ENCODE data around the gene EIF4H. TPM values are rescaled to one million over a fixed set of nuclear protein-coding genes. Genes with fewer than 3 reads are reported as not detected.
A peak's percentile ranks its signal among the peaks of the same experiment; 100 is the strongest.
"Not testable (repeated sequence)": the region's sequence is repeated elsewhere in the genome, so short reads cannot be mapped to it uniquely, and the experiment has no call there.

EIF4H gene
- total RNA-seq, 1 experiment from 2014 or later: 459 TPM

GRCh38 chr7:74193054-74193453 lies 18.9 kb downstream of the EIF4H start:
- Histone ChIP-seq H2AFZ (no peak overlapping the region), H3K4me3 (no peak overlapping the region), H3K4me1 (replicated peaks; ENCODE audit: insufficient read depth) (no peaks in the 10 kb centered on the region), H3K27ac (no peak overlapping the region), H3F3A (ENCODE audit: insufficient read depth, low read depth) (peaks cover 38% of the 10 kb centered on the region), H3K4me2 (no peak overlapping the region), H3K27me3 (ENCODE audit: insufficient read depth, low read depth) (no peaks in the 10 kb centered on the region), H4K20me1 (ENCODE audit: insufficient read depth) (peaks cover 43% of the 10 kb centered on the region), H3K36me3 (ENCODE audit: low read depth) (peaks cover 32% of the 10 kb centered on the region), H3K9me3 (ENCODE audit: insufficient read depth, low read depth) (no peaks in the 10 kb centered on the region), H3K79me2 (ENCODE audit: low read depth) (peaks cover 37% of the 10 kb centered on the region), H3K9me2 (ENCODE audit: insufficient read depth) (no peaks in the 10 kb centered on the region)
- TF ChIP-seq EZH2 (IDR thresholded peaks at IDR 0.05; ENCODE audit: low read depth): no peak
- TF ChIP-seq, protein P1, sequence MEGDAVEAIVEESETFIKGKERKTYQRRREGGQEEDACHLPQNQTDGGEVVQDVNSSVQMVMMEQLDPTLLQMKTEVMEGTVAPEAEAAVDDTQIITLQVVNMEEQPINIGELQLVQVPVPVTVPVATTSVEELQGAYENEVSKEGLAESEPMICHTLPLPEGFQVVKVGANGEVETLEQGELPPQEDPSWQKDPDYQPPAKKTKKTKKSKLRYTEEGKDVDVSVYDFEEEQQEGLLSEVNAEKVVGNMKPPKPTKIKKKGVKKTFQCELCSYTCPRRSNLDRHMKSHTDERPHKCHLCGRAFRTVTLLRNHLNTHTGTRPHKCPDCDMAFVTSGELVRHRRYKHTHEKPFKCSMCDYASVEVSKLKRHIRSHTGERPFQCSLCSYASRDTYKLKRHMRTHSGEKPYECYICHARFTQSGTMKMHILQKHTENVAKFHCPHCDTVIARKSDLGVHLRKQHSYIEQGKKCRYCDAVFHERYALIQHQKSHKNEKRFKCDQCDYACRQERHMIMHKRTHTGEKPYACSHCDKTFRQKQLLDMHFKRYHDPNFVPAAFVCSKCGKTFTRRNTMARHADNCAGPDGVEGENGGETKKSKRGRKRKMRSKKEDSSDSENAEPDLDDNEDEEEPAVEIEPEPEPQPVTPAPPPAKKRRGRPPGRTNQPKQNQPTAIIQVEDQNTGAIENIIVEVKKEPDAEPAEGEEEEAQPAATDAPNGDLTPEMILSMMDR (conservative IDR thresholded peaks at IDR 0.05): no peak
- BruUV-seq (replicated peaks): no TSS peak
- POLR2A ChIA-PET (ENCODE audit: unreplicated experiment): interaction anchor here (0.5 kb wide), 1 partner anchor 115 kb away, joined by 3 read pairs; no protein-coding TSS in a partner anchor
- CTCF ChIA-PET: interaction anchor here (0.7 kb wide), 1 partner anchor 168 kb away, joined by 12 read pairs; no protein-coding TSS in a partner anchor
- intact Hi-C loops (cut with micrococcal nuclease; ENCODE audit: unreplicated experiment): no loop called here
- DNase-seq: no peak

DNA sequence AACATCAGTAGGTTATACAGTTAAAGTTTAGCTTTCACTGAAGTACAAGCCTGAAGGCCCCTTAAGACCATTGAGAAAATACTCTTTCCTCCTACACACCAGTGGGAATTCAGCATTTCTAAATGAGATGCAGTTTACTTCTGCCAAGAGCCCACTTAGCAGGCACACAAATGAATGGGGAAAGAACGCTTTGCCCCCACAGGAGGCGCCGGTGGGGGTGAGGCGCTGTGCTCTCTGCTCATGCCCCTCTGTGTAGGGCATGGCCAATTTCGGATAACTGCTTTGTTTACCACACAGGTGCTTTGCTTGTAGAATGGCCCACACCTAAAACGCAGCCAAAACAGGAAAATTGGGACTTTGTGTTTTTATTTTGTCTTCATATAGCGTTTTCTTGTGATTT lies 19.8 kb downstream of the EIF4H start:
- CTCF ChIA-PET: no interaction called here
- no TSS peak for BruUV-seq (replicated peaks)

GRCh38 chr7:74194686-74195085 lies 20.5 kb downstream of the EIF4H start:
- Histone ChIP-seq H2AFZ (no peak overlapping the region), H3K27ac (no peak overlapping the region), H3K79me2 (ENCODE audit: low read depth) (peaks cover 21% of the 10 kb centered on the region), H3K9me3 (ENCODE audit: insufficient read depth, low read depth) (no peaks in the 10 kb centered on the region), H3K4me2 (no peak overlapping the region), H4K20me1 (ENCODE audit: insufficient read depth) (peaks cover 27% of the 10 kb centered on the region), H3K4me3 (no peak overlapping the region), H3K36me3 (ENCODE audit: low read depth) (peaks cover 19% of the 10 kb centered on the region), H3K9me2 (ENCODE audit: insufficient read depth) (no peaks in the 10 kb centered on the region), H3K4me1 (replicated peaks; ENCODE audit: insufficient read depth) (0 out of 2 replicates have a peak, but pooled peaks cover 2% of the 10 kb centered on the region), H3F3A (ENCODE audit: insufficient read depth, low read depth) (peaks cover 42% of the 10 kb centered on the region), H3K27me3 (ENCODE audit: insufficient read depth, low read depth) (no peaks in the 10 kb centered on the region)
- POLR2A ChIA-PET (ENCODE audit: unreplicated experiment): interaction anchor here (0.6 kb wide), 1 partner anchor 28 kb away, joined by 5 read pairs; no protein-coding TSS in a partner anchor
- TF ChIP-seq EZH2 (IDR thresholded peaks at IDR 0.05; ENCODE audit: low read depth): no peak
- TF ChIP-seq, protein P1 (conservative IDR thresholded peaks at IDR 0.05): no peak
- no peak for DNase-seq
- BruUV-seq (replicated peaks): no TSS peak
- intact Hi-C loops (cut with micrococcal nuclease; ENCODE audit: unreplicated experiment): no loop called here
- CTCF ChIA-PET: interaction anchor here (0.7 kb wide), 1 partner anchor 163 kb away, joined by 4 read pairs; no protein-coding TSS in a partner anchor

More for the DNA sequence above, 19.8 kb downstream of the EIF4H start:
- Histone ChIP-seq H3K27ac (no peak overlapping the region), H4K20me1 (ENCODE audit: insufficient read depth) (peaks cover 34% of the 10 kb centered on the region), H3K4me3 (no peak overlapping the region), H3K4me2 (no peak overlapping the region), H3K4me1 (replicated peaks; ENCODE audit: insufficient read depth) (no peaks in the 10 kb centered on the region), H3K9me2 (ENCODE audit: insufficient read depth) (no peaks in the 10 kb centered on the region), H3K27me3 (ENCODE audit: insufficient read depth, low read depth) (no peaks in the 10 kb centered on the region), H3K36me3 (ENCODE audit: low read depth) (peaks cover 25% of the 10 kb centered on the region), H2AFZ (no peak overlapping the region), H3K79me2 (ENCODE audit: low read depth) (peaks cover 29% of the 10 kb centered on the region), H3K9me3 (ENCODE audit: insufficient read depth, low read depth) (no peaks in the 10 kb centered on the region), H3F3A (ENCODE audit: insufficient read depth, low read depth) (peaks cover 39% of the 10 kb centered on the region)
- POLR2A ChIA-PET (ENCODE audit: unreplicated experiment): no interaction called here
- TF ChIP-seq, protein P1 (conservative IDR thresholded peaks at IDR 0.05): no peak
- TF ChIP-seq EZH2 (IDR thresholded peaks at IDR 0.05; ENCODE audit: low read depth): no peak
- intact Hi-C loops (cut with micrococcal nuclease; ENCODE audit: unreplicated experiment): no loop called here
- no peak for DNase-seq

DNA sequence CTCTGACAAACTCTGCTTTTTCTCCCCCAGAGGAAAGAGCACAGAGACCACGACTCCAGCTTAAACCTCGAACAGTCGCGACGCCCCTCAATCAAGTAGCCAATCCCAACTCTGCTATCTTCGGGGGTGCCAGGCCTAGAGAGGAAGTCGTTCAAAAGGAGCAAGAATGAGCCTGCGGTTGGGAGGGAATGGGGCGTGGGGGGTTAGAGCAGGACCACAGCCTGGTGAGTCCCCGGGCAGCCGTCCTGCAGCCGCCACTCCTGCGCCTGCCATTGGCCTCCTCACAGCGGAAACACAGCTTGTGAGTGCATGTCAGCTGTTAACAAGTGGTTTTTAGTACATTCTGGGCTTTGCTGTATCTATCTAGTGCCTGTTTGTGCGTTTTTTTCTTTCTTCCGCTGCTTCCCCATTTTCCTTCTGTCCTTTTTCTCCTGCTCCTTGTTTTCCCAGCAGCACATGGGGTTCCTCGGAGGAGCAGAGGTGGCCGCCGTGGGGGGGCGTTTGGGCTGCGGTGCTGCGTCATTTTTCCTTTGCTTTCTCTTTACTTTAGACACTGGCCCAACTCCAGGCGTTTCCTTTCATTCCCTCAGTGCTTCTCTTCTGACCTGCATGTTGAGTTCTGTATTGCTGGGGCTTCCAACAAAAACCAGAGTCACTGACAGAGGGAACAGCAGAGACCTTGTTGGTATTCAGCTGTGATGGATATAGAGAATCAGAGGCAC lies 21.1 kb downstream of the EIF4H start:
- H3K4me2 ChIP-seq; H3K4me1 ChIP-seq (replicated peaks; ENCODE audit: insufficient read depth); H2AFZ ChIP-seq; H3K9me3 ChIP-seq (ENCODE audit: insufficient read depth, low read depth); H3K27ac ChIP-seq; BruUV-seq (replicated peaks); DNase-seq; H3K9me2 ChIP-seq (ENCODE audit: insufficient read depth); intact Hi-C loops (cut with micrococcal nuclease; ENCODE audit: unreplicated experiment); H3K27me3 ChIP-seq (ENCODE audit: insufficient read depth, low read depth); H3K4me3 ChIP-seq: not testable (repeated sequence)
- H3K36me3 ChIP-seq (ENCODE audit: low read depth): peaks cover 14% of the 10 kb centered on the region
- ChIA-PET CTCF (interaction anchor here (0.7 kb wide), 1 partner anchor 163 kb away, joined by 4 read pairs; no protein-coding TSS in a partner anchor), POLR2A (ENCODE audit: unreplicated experiment) (interaction anchor here (0.6 kb wide), 1 partner anchor 28 kb away, joined by 5 read pairs; no protein-coding TSS in a partner anchor)
- peaks cover 47% of the 10 kb centered on the region for H3F3A ChIP-seq (ENCODE audit: insufficient read depth, low read depth)
- H3K79me2 ChIP-seq (ENCODE audit: low read depth): peaks cover 16% of the 10 kb centered on the region
- H4K20me1 ChIP-seq (ENCODE audit: insufficient read depth): peaks cover 20% of the 10 kb centered on the region

DNA sequence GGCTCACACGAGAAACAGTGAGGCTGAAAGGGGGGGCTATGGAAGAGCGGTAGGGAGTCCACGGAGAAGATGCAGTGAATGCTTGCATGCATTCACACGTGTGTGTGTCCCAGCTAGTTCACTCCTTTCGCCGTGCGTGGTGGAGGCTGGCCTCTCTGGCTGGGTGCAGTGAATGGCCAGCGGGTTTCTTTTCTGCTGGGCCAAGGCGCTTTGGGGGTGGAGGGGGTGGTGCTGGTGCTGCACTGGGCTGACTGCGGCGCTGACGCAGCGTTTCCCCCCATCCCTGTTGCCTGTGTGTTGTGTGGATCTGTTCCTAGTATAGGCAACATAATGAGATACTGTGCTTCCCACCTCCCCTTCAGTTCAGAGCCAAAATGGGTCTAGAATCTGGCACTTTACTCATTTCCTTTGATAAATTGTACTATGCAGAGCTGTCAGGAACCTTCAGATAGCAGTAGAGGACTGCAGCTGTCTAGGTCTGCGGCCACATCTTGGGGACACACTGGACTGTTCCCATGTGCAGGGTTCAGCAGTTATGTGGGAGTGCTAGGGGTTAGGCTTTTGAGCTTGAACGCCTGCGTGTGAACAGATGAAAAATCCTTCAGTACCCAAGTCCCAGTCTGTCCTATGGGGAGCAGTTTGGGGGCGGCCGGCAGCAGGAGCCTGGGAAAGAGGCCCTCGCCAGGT lies 22.0 kb downstream of the EIF4H start:
- POLR2A ChIA-PET (ENCODE audit: unreplicated experiment); H3K4me3 ChIP-seq; H3K27ac ChIP-seq; CTCF ChIA-PET; DNase-seq; H2AFZ ChIP-seq; H3K79me2 ChIP-seq (ENCODE audit: low read depth); H3K4me1 ChIP-seq (replicated peaks; ENCODE audit: insufficient read depth); intact Hi-C loops (cut with micrococcal nuclease; ENCODE audit: unreplicated experiment); H3K4me2 ChIP-seq; H3K27me3 ChIP-seq (ENCODE audit: insufficient read depth, low read depth); H3K9me2 ChIP-seq (ENCODE audit: insufficient read depth); H3K9me3 ChIP-seq (ENCODE audit: insufficient read depth, low read depth): not testable (repeated sequence)
- H3K36me3 ChIP-seq (ENCODE audit: low read depth): peaks cover 14% of the 10 kb centered on the region
- BruUV-seq (replicated peaks): TSS peak; percentile 16
- H3F3A ChIP-seq (ENCODE audit: insufficient read depth, low read depth): peaks cover 43% of the 10 kb centered on the region
- peaks cover 16% of the 10 kb centered on the region for H4K20me1 ChIP-seq (ENCODE audit: insufficient read depth)

Data from PC-9 (cell line).